Astrocyte of the spinal cord (primary cell): ENCODE results near the gene ANK3.
A peak's percentile ranks its signal among the peaks of the same experiment; 100 is the strongest.

Experiments used
- DNase-seq: peaks from one replicate; pipeline ENCODE4 v3.0.0; 2011; ENCODE audit warnings: low read depth, low spot score
- H3K4me3 ChIP-seq: 2 replicates; pipeline ENCODE4 v1.5.1; 2011; ENCODE audit warnings: low read depth, mild to moderate bottlenecking, low read length, moderate library complexity
- in situ Hi-C: cut with HindIII; loops from 2 replicates; pipeline ENCODE4 v1.10.0; 2017; ENCODE audit warnings: low sequenced_read_pairs
- TF ChIP-seq, protein P1 (sequence below): IDR thresholded peaks from 2 replicates; pipeline ENCODE4 v1.5.1; 2012; ENCODE audit warnings: low read depth, mild to moderate bottlenecking, low read length, inconsistent platforms

ANK3 gene

DNA sequence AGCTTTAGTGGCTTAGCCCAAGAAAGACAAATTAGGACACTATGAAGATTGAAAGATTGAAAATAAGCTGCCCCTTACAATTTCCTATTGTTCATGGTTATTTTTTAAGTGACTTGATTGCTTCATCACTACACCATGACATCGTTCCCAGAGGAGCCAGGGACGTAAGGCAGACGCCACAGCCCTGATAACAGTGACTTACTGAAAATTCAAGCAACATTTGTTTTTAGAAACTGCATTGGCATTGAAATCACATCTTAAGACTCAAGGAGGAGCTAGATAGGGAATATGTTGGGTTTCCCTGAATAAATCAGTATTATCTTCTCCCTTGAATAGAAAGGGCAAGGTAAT, 38.7 kb upstream of the ANK3 start:
- H3K4me3 ChIP-seq, result no peak overlapping the region
- TF ChIP-seq, protein P1, sequence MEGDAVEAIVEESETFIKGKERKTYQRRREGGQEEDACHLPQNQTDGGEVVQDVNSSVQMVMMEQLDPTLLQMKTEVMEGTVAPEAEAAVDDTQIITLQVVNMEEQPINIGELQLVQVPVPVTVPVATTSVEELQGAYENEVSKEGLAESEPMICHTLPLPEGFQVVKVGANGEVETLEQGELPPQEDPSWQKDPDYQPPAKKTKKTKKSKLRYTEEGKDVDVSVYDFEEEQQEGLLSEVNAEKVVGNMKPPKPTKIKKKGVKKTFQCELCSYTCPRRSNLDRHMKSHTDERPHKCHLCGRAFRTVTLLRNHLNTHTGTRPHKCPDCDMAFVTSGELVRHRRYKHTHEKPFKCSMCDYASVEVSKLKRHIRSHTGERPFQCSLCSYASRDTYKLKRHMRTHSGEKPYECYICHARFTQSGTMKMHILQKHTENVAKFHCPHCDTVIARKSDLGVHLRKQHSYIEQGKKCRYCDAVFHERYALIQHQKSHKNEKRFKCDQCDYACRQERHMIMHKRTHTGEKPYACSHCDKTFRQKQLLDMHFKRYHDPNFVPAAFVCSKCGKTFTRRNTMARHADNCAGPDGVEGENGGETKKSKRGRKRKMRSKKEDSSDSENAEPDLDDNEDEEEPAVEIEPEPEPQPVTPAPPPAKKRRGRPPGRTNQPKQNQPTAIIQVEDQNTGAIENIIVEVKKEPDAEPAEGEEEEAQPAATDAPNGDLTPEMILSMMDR, result no peak
- DNase-seq, result no peak
- in situ Hi-C loops, result no loop called here

DNA sequence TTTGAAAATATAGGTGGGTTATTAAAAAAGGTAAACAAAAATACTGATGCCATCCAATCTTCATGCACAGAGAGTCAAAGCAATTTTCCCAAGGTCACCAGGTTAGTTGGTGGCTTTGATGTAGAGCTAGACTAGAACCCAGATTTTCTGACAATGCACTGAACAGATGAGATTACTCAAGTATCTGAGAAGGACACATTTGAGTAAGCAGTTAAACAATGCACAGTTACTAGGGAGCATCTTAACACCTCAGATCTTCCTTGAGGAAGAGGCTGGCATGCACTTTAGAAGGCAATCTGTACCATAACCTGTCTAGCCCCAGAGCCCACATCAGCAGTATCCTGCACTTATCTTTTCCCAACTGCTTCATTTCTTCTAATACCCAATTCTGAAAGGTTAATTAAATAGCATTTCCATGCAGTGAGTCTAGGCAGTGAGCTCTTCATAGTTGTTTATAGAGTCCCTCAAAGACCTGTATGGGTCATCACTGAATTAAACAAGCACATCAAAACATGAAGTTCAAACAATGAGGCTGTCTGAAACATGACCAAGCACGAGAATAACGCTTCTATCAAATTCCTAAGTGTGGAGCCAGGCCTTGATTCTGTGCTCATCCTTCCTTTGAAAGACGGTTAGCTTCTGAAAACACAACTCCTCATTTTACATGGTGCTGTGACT, 38.2 kb upstream of the ANK3 start:
- in situ Hi-C loops, result no loop called here

DNA sequence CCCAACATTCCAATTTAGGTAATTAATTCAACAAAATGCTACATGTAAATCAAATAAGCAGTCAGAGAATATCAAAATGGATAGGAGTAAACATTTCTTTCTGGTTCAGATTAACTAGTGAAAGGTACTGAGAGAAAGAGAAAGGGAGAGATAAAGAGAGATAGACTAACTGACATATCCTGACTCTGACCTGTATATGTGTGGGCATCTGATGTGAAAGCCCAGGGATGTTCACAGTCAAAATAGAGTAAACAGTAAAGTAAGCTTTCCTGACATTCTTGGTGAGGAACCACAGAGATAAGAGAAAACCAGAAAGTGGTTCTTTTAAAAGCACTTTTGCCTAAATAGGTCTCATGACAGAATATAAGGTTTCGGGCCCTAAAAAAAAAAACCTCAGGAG, 37.5 kb upstream of the ANK3 start:
- no peak for DNase-seq
- no peak overlapping the region for H3K4me3 ChIP-seq
- TF ChIP-seq, protein P1, result no peak
- in situ Hi-C loops, result no loop called here

More for the DNA sequence above, 38.2 kb upstream of the ANK3 start:
- DNase-seq, result no peak
- TF ChIP-seq, protein P1, result no peak
- no peak overlapping the region for H3K4me3 ChIP-seq

DNA sequence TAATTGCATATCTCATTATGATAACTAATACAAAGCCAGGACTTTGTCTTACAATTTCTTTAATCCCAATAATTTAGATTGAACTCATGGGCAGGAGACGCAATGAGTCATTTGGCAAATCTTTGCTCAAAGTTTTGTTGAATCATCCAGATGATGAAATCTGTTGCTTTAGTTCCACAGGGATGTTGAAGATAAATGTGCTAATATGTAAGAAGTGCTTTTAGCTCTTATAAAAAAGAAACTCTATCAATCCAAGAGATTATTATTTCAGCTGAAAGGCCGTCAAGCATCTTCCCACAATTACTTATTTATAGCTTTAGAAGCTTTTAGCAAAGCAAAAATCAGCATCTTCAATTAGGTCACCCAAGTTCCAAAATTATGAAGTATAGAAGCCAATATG, 36.8 kb upstream of the ANK3 start:
- H3K4me3 ChIP-seq, result no peak overlapping the region
- TF ChIP-seq, protein P1, result no peak
- in situ Hi-C loops, result no loop called here
- DNase-seq, result peak; percentile 93

DNA sequence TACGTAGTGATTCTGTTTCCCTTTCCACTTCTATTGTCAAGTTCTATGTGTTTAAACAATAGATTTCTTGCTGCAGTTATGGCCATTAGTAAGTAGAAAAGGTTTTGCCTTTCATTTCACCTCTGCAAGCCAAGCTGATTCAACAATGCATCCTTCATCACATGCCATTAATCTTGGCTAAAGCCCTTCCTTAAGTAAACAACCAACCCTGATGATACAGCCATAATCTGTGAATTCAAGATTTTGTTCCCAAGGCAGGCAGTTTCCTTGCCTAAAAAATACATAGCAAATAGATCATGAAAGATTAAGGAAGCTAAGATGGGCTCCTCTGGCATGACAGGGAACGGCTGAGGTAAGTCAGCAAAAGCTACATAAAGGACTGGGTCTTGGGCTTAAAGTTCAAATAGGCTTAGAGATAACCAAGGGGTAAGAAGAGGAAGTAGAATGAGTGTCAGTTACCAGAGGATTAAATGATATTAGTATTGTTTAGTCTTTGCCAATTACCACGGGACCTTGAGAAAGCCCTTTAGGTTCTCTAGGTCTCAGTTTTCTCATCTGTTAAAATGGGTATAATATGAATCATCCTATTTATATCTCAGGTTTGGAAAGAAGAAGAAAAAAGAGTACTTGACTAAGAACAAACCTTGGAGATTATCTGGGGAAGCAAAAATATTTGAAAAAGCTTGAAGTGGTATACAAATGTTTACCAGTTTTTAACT, 35.9 kb upstream of the ANK3 start:
- in situ Hi-C loops, result no loop called here
- peak; percentile 73 for DNase-seq
- TF ChIP-seq, protein P1, result no peak
- H3K4me3 ChIP-seq, result no peak overlapping the region

DNA sequence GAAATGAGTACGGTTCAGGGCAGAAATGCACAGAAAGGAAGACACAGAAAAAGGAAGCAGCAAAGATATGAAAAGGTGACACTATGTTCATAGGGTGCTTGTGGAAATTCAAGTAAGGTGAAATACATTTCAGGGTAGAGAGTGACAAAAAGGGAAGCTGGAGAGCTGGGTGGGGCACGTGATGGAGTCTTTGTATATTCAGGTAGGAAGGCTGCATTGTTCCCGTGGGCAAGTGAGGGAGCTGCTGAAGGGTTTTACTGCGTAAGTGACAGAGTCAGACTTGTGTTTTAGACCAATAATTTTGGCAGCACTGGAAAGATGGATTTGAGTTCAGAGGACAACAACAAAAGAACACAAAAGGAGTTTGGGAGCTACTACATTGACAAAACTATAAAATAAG, 35.3 kb upstream of the ANK3 start:
- TF ChIP-seq, protein P1, result no peak
- in situ Hi-C loops, result no loop called here
- H3K4me3 ChIP-seq, result no peak overlapping the region
- no peak for DNase-seq
